ENCODE results near the gene PUM2.

PUM2 gene

GRCh38 chr2:20353241-20353992 is 2.8 kb upstream of the PUM2 start:
- Histone ChIP-seq H3K9ac (ENCODE audit: low read depth, low read length) (no peak overlapping the region), H3K4me3 (ENCODE audit: low read depth, low read length) (no peak overlapping the region), H3K36me3 (ENCODE audit: control insufficient read depth, insufficient read depth, low read length) (peaks cover 3% of the 10 kb centered on the region), H3K27ac (ENCODE audit: low read depth, low read length) (peak overlapping the region; percentile 5), H3K9me3 (ENCODE audit: control insufficient read depth, insufficient read depth, low read length) (no peaks in the 10 kb centered on the region), H3K27me3 (ENCODE audit: control insufficient read depth, insufficient read depth, low read length) (no peaks in the 10 kb centered on the region), H3K4me1 (ENCODE audit: control insufficient read depth, insufficient read depth, low read length) (peaks cover 28% of the 10 kb centered on the region)

GRCh38 chr2:20352581-20353216 is 2.1 kb upstream of the PUM2 start:
- H3K27ac ChIP-seq (ENCODE audit: low read depth, low read length) = peak overlapping the region; percentile 45
- H3K9ac ChIP-seq (ENCODE audit: low read depth, low read length) = no peak overlapping the region
- H3K4me1 ChIP-seq (ENCODE audit: control insufficient read depth, insufficient read depth, low read length) = peaks cover 32% of the 10 kb centered on the region
- no peak overlapping the region for H3K4me3 ChIP-seq (ENCODE audit: low read depth, low read length)
- H3K36me3 ChIP-seq (ENCODE audit: control insufficient read depth, insufficient read depth, low read length) = peaks cover 7% of the 10 kb centered on the region
- H3K27me3 ChIP-seq (ENCODE audit: control insufficient read depth, insufficient read depth, low read length) = no peaks in the 10 kb centered on the region
- no peaks in the 10 kb centered on the region for H3K9me3 ChIP-seq (ENCODE audit: control insufficient read depth, insufficient read depth, low read length)

GRCh38 chr2:20352230-20352578 is 1.6 kb upstream of the PUM2 start:
- H3K9me3 ChIP-seq (ENCODE audit: control insufficient read depth, insufficient read depth, low read length) = no peaks in the 10 kb centered on the region
- peak overlapping the region; percentile 79; the same call in 1 of the 2 replicates for H3K4me3 ChIP-seq (ENCODE audit: low read depth, low read length)
- peaks cover 7% of the 10 kb centered on the region for H3K36me3 ChIP-seq (ENCODE audit: control insufficient read depth, insufficient read depth, low read length)
- peaks cover 37% of the 10 kb centered on the region for H3K4me1 ChIP-seq (ENCODE audit: control insufficient read depth, insufficient read depth, low read length)
- no peaks in the 10 kb centered on the region for H3K27me3 ChIP-seq (ENCODE audit: control insufficient read depth, insufficient read depth, low read length)
- H3K9ac ChIP-seq (ENCODE audit: low read depth, low read length) = no peak overlapping the region
- H3K27ac ChIP-seq (ENCODE audit: low read depth, low read length) = peak overlapping the region; percentile 45

GRCh38 chr2:20351555-20352229 is 1.0 kb upstream of the PUM2 start:
- H3K27ac ChIP-seq (ENCODE audit: low read depth, low read length) = peak overlapping the region; percentile 98
- H3K36me3 ChIP-seq (ENCODE audit: control insufficient read depth, insufficient read depth, low read length) = peaks cover 7% of the 10 kb centered on the region
- peak overlapping the region; percentile 79 for H3K4me3 ChIP-seq (ENCODE audit: low read depth, low read length)
- peak overlapping the region; percentile 89 for H3K9ac ChIP-seq (ENCODE audit: low read depth, low read length)
- no peaks in the 10 kb centered on the region for H3K9me3 ChIP-seq (ENCODE audit: control insufficient read depth, insufficient read depth, low read length)
- no peaks in the 10 kb centered on the region for H3K27me3 ChIP-seq (ENCODE audit: control insufficient read depth, insufficient read depth, low read length)
- H3K4me1 ChIP-seq (ENCODE audit: control insufficient read depth, insufficient read depth, low read length) = peaks cover 42% of the 10 kb centered on the region

GRCh38 chr2:20350041-20350712 is 467 bp downstream of the PUM2 start:
- Histone ChIP-seq H3K9ac (ENCODE audit: low read depth, low read length) (peak overlapping the region; percentile 100), H3K4me1 (ENCODE audit: control insufficient read depth, insufficient read depth, low read length) (peaks cover 48% of the 10 kb centered on the region), H3K27me3 (ENCODE audit: control insufficient read depth, insufficient read depth, low read length) (no peaks in the 10 kb centered on the region), H3K9me3 (ENCODE audit: control insufficient read depth, insufficient read depth, low read length) (no peaks in the 10 kb centered on the region), H3K4me3 (ENCODE audit: low read depth, low read length) (peak overlapping the region; percentile 86), H3K27ac (ENCODE audit: low read depth, low read length) (peak overlapping the region; percentile 100), H3K36me3 (ENCODE audit: control insufficient read depth, insufficient read depth, low read length) (peaks cover 7% of the 10 kb centered on the region)

- H3K9me3 ChIP-seq (ENCODE audit: control insufficient read depth, insufficient read depth, low read length) = no peaks in the 10 kb centered on the region
- H3K4me3 ChIP-seq (ENCODE audit: low read depth, low read length) = peak overlapping the region; percentile 86
- peaks cover 51% of the 10 kb centered on the region for H3K4me1 ChIP-seq (ENCODE audit: control insufficient read depth, insufficient read depth, low read length)
- H3K36me3 ChIP-seq (ENCODE audit: control insufficient read depth, insufficient read depth, low read length) = peaks cover 7% of the 10 kb centered on the region
- no peaks in the 10 kb centered on the region for H3K27me3 ChIP-seq (ENCODE audit: control insufficient read depth, insufficient read depth, low read length)
- H3K27ac ChIP-seq (ENCODE audit: low read depth, low read length) = peak overlapping the region; percentile 100
- peak overlapping the region; percentile 100 for H3K9ac ChIP-seq (ENCODE audit: low read depth, low read length)
These were observed 1.1 kb downstream of the PUM2 start for GRCh38 chr2:20349513-20349921.

- H3K9ac ChIP-seq (ENCODE audit: low read depth, low read length) = no peak overlapping the region
These were observed 2.1 kb downstream of the PUM2 start for GRCh38 chr2:20348542-20348941.

GRCh38 chr2:20346565-20347381 is 3.9 kb downstream of the PUM2 start:
- Histone ChIP-seq H3K36me3 (ENCODE audit: control insufficient read depth, insufficient read depth, low read length) (peaks cover 7% of the 10 kb centered on the region), H3K27me3 (ENCODE audit: control insufficient read depth, insufficient read depth, low read length) (no peaks in the 10 kb centered on the region), H3K4me1 (ENCODE audit: control insufficient read depth, insufficient read depth, low read length) (peaks cover 33% of the 10 kb centered on the region), H3K27ac (ENCODE audit: low read depth, low read length) (no peak overlapping the region), H3K9me3 (ENCODE audit: control insufficient read depth, insufficient read depth, low read length) (no peaks in the 10 kb centered on the region), H3K4me3 (ENCODE audit: low read depth, low read length) (no peak overlapping the region; the same call in 1 of the 2 replicates), H3K9ac (ENCODE audit: low read depth, low read length) (no peak overlapping the region)

More at GRCh38 chr2:20348542-20348941, 2.1 kb downstream of the PUM2 start:
- Histone ChIP-seq H3K4me1 (ENCODE audit: control insufficient read depth, insufficient read depth, low read length) (peaks cover 50% of the 10 kb centered on the region), H3K9me3 (ENCODE audit: control insufficient read depth, insufficient read depth, low read length) (no peaks in the 10 kb centered on the region), H3K36me3 (ENCODE audit: control insufficient read depth, insufficient read depth, low read length) (peaks cover 7% of the 10 kb centered on the region), H3K4me3 (ENCODE audit: low read depth, low read length) (peak overlapping the region; percentile 86), H3K27me3 (ENCODE audit: control insufficient read depth, insufficient read depth, low read length) (no peaks in the 10 kb centered on the region), H3K27ac (ENCODE audit: low read depth, low read length) (no peak overlapping the region)

- no peaks in the 10 kb centered on the region for H3K9me3 ChIP-seq (ENCODE audit: control insufficient read depth, insufficient read depth, low read length)
- peaks cover 1% of the 10 kb centered on the region for H3K36me3 ChIP-seq (ENCODE audit: control insufficient read depth, insufficient read depth, low read length)
- H3K9ac ChIP-seq (ENCODE audit: low read depth, low read length) = no peak overlapping the region
- H3K27me3 ChIP-seq (ENCODE audit: control insufficient read depth, insufficient read depth, low read length) = no peaks in the 10 kb centered on the region
- peaks cover 32% of the 10 kb centered on the region for H3K4me1 ChIP-seq (ENCODE audit: control insufficient read depth, insufficient read depth, low read length)
- no peak overlapping the region for H3K4me3 ChIP-seq (ENCODE audit: low read depth, low read length)
- no peak overlapping the region for H3K27ac ChIP-seq (ENCODE audit: low read depth, low read length)
These were observed 7.5 kb downstream of the PUM2 start for GRCh38 chr2:20343128-20343527.

GRCh38 chr2:20339012-20339411 is 11.6 kb downstream of the PUM2 start:
- Histone ChIP-seq H3K4me1 (ENCODE audit: control insufficient read depth, insufficient read depth, low read length) (peaks cover 31% of the 10 kb centered on the region), H3K4me3 (ENCODE audit: low read depth, low read length) (no peak overlapping the region), H3K27ac (ENCODE audit: low read depth, low read length) (no peak overlapping the region), H3K36me3 (ENCODE audit: control insufficient read depth, insufficient read depth, low read length) (no peaks in the 10 kb centered on the region), H3K9me3 (ENCODE audit: control insufficient read depth, insufficient read depth, low read length) (no peaks in the 10 kb centered on the region), H3K27me3 (ENCODE audit: control insufficient read depth, insufficient read depth, low read length) (no peaks in the 10 kb centered on the region), H3K9ac (ENCODE audit: low read depth, low read length) (no peak overlapping the region)

Measured in HUES48 (cell line).